DMS153 (cell line): ENCODE data around the gene JARID2.
"Not testable (repeated sequence)": the region's sequence is repeated elsewhere in the genome, so short reads cannot be mapped to it uniquely, and the experiment has no call there.

Experiments used
- DNase-seq: peaks from one replicate; lab custom pipeline; 2025; lab: John Stamatoyannopoulos, UW

JARID2 gene

DNA sequence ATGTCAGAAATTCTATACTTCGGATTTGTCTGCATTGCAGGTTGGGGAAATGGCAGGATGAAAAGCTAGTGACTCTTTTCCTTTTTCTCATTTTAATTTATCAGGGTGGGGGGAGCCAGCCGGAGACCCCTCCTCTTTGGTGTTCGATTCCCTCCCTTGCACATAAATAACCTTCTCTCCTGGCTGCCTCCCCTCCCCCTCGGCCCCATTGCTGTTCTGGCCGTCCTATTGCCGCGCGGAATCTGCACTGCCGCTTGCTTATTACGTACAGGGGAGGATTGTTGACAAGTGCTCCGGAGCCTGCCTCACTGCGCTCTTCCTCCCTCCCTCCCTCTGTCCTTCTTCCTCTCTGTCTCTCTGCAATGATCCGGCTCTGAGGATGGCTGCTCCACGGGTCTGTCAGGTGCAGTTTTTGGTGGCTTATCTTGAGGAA is 154.7 kb downstream of the JARID2 start:
- DNase-seq, result peak; percentile 80

DNA sequence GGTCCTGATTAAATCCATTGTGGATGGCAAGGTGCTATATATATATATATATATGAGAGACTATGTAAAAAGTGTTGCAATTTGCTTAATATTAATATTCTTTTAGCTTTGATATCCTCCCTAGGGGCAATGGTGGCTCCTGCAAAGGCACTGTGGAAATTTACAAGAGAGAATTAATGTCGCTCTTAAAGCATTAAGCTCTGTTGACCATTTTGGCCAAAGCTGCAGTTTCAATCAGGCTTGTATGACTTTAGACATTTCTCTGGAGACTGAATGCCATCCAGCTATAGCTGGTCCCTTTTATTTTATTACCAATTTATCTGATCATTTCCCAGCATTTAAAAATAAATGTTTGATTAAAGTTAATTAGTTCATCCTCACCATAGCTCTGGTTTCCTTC is 155.3 kb downstream of the JARID2 start:
- no peak for DNase-seq

DNA sequence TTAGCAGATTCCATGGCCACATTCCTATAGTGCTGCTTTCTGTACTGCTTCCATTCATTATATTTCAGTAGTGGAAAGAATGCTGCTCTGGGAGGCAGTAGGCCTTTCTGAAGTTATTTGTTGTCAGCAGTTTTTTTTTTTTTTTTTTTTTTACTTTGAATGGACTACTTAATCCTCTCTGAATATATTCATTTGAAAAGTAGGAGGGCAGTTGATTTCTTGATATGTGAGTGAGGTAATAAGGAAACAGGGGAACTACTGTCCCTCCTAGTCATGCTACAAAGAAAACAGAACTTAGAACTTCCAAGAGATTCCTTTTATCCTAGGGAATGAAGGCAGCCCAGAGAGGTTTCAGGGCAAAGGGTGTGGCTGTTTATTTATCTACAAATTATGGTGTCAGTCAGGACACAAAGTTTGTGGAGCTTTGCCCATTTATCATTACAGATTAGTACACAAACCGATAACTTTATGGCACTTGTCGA is 155.9 kb downstream of the JARID2 start:
- DNase-seq, result no peak

DNA sequence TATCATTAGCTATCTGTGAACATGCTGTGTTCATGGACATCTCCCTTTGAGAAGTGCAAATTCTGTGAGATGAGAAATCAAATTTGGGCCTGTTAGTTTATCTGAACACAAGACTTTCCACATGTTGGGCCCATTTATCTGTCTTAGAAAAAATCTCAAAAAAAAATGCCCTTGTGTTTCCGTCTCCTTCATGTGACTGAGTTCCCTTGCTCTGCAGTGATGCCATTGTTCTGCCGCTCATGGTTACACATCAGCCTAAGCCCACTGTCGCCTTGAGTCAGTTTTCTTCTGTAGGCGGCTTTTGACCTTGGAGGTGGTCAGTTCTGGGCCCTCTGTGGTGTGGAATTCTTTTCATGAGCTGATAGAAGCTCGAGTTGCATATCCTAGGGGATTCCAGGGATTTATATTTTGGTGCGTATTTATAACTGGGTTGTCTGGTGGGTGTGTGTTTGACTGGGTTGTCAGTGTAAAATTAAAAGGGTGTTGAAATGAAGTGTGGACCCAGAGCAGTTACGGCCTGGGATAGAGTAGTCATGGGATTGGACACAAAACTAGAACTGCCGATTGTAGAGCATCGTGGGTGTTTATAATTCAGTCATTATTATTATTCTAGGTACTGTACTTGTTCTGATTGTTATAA is 156.7 kb downstream of the JARID2 start:
- no peak for DNase-seq

DNA sequence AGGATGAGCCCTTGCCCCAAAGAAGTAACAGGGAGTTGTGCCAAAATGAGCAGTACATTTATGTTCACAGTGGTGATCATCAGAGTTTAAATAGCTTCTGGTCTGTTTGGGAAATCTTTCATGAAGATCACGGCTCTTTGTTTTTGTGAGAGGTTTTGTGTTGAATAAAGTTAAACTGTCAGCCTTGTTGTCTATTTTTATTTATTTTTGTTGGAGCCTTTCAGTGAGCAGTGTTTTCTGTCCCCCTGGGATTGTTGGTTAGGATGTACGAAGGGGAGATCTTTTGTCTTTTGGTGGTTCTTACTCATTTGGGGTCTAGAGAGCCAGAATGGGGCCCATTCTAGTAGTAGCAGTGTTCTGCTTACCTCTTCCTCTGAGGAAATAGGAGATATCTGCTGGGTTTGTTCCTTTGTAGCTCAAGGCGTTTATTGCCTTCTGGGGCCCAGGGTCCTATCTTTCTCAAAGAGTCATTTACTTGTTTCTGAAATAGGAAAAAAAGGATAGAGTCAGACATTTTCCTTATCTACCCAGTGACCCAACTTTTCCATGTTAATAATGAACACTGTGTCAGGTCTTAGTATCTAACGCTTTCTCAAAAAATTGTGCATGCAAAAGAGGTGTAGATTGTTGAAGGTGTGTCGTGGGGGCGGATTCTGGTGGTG is 157.4 kb downstream of the JARID2 start:
- no peak for DNase-seq

- DNase-seq, result no peak
Measured at GRCh38 chr6:15404685-15404980, 158.8 kb downstream of the JARID2 start.

GRCh38 chr6:15405129-15406068 is 159.5 kb downstream of the JARID2 start:
- DNase-seq, result no peak

GRCh38 chr6:15406452-15406851 is 160.6 kb downstream of the JARID2 start:
- DNase-seq, result no peak

- DNase-seq, result no peak
Measured at GRCh38 chr6:15408008-15408407, 162.1 kb downstream of the JARID2 start.

GRCh38 chr6:15408758-15409157 is 162.9 kb downstream of the JARID2 start:
- no peak for DNase-seq

GRCh38 chr6:15409301-15410125 is 163.6 kb downstream of the JARID2 start:
- no peak for DNase-seq

- DNase-seq, result no peak
Measured at GRCh38 chr6:15410126-15410391, 164.2 kb downstream of the JARID2 start.

DNA sequence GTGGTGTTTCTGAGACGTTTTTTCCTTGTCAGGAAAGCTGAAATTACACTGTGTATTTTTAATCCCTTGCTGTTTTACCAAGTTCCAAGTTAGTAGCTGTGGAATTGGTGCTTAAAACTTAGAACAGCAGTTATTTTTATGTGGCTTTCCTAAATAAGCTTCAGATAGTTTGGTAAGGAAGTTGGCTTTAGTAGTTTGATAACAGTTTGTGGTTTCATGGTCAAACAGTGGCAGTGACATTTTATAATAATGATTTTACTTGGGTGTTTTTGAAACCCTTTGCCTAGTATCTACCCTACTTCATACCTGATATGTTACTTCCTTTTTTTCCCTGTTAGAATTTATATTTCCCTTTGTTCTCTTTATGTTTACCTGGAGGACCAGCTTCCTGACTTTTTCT is 164.9 kb downstream of the JARID2 start:
- DNase-seq, result no peak

GRCh38 chr6:15411766-15412165 is 165.9 kb downstream of the JARID2 start:
- no peak for DNase-seq

DNA sequence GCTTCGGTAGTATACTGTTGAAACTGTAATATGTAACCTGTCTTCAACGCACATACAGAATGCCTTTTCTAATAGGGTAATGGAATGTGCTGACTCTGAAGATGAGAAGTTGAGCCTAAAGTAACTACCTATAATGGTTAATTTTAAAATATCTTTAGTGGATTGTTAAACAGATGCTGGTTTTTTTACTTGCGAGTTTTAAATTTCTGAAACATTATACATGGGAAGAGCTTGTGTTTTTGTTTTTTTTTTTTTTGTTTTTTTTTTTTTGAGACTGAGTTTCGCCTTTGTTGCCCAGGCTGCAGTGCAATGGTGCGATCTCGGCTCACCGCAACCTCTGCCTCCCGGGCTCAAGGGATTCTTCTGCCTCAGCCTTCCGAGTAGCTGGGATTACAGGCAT is 166.9 kb downstream of the JARID2 start:
- no peak for DNase-seq

DNA sequence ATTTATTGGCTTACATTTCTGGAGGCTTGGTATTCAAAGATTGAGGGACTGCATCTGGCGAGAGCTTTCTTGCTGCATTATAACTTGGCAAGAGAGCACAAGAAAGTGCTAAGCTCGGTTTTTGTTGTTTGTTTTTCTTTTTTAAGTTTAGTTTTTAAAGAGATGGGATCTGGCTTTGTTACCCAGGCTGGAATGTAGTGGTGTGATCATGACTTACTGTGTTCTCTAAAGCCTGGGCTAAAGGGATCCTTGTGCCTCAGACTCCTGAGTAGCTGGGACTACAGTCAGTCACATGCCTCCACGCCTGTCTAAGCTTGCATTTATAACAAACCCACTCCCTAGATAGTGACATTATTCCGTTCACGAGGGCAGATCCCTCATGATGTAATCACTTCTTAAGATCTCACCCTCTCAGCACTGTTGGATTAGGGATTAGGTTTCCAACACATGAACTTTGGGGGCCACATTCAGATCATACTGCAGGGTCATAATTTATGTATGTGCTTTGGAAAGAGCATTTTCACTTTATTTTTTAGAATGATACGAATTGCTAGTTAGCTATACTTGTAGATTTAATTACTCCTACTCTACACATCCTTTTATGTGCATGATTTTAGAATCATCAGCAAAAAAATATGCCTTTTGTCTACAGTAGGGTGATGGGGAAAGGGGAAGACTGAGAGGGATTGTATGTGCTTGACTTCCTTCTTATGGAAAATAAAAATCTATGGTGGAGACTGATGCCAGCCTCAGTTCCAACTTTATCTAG is 167.8 kb downstream of the JARID2 start:
- DNase-seq, result no peak

GRCh38 chr6:15414235-15414612 is 168.4 kb downstream of the JARID2 start:
- no peak for DNase-seq

DNA sequence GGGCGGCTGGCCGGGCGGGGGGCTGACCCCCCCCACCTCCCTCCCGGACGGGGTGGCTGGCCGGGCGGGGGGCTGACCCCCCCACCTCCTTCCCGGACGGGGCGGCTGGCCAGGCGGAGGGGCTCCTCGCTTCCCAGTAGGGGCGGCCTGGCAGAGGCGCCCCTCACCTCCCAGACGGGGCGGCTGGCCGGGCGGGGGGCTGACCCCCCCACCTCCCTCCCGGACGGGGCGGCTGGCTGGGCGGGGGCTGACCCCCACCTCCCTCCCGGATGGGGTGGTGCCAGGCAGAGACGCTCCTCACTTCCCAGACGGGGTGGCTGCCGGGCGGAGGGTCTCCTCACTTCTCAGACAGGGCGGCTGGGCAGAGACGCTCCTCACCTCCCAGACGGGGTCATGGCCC is 169.8 kb downstream of the JARID2 start:
- not testable (repeated sequence) for DNase-seq

GRCh38 chr6:15416932-15417509 is 171.2 kb downstream of the JARID2 start:
- no peak for DNase-seq

DNA sequence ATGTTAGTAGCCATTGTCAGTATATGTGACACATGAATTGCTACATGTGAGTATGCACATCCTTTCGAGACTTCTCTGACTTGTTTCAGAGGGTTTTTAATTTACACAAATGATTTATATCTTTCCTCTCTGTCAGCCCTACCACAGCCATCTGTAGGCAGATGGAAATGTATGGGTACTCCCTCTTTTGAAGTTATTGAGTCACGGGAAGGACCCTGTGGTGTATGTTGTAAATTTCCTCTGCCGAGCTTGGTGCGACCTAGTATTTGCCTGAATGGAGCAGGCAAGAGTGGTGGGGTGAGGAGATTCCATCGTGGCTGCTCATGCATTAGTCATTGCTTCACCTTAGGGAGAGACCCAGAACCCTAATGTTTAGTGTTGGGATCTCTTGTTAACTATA is 171.9 kb downstream of the JARID2 start:
- no peak for DNase-seq

- DNase-seq, result no peak
Measured at GRCh38 chr6:15419493-15419892, 173.6 kb downstream of the JARID2 start.
